Activated T-helper 1 cell treated with Interleukin-2 at 50 U/mL for 16 hours (primary cell): Measurements from ENCODE around the gene TSPOAP1.

Experiments used
- DNase-seq: peaks from one replicate; pipeline ENCODE4 v3.0.0-alpha.2; 2020; ENCODE audit warnings: low read depth

The TSPOAP1 gene

GRCh38 chr17:58252141-58252540, 76.5 kb downstream of the TSPOAP1 start:
- no peak for DNase-seq
